ENCODE data around the gene TAF15.

DNA sequence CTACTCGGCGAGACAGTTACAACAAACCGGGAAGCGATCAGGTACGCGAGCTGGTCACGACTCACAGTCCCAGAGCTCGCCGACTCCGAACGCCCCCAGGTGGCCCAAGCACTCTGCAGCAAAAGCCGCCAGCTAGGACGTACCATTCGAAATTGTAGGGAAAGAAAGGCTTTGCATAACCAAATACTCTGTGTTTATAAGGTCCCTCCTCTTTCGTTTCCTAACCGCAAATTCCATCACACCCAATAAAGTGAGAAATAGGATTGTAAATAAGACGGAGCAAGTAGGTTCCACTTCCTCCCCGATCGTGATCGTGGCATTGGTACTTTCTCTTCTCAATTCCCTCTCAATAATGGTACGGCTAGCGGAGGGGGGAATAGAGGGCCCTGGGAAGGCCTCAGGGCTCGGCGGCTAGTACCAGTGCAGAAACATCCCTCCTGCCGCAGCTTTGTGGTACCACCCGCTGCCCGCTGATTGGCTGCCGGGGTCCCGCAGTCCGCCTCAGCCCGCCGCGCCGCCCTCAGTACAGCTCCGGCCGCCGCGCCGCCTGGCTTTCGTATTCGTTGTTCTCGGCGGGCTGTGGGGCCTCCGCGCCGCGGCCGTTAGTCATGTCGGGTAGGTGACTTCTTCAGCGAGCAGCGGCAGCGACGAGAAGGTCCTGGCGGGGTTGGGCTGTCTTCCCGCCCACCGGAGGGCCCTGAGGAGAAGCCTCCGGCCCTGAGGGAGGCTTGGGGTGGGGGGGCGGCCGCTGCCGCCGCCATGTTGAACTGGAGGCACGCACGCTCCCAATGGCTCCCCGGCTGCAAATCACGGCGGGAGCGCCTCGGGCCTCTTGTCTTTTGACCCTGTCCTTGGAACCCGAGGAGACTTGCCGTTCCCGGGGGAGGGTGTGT, at the start of gene TAF15:
- TF ChIP-seq EZH2phosphoT487 (IDR thresholded peaks at IDR 0.05; ENCODE audit: insufficient read depth, low read depth) = no peak
- no peak for TF ChIP-seq EZH2 (IDR thresholded peaks at IDR 0.05; ENCODE audit: insufficient read depth, poor library complexity, severe bottlenecking)
